GM18520 (cell line): ENCODE results near the gene KCNQ5.
"Not testable (repeated sequence)": the region's sequence is repeated elsewhere in the genome, so short reads cannot be mapped to it uniquely, and the experiment has no call there.

ENCODE experiments used
- ATAC-seq: cut with Tn5 transposase; IDR thresholded peaks from one replicate; pipeline ENCODE4 v1.9.1; 2021; ENCODE audit not compliant: unreplicated experiment

The KCNQ5 gene

DNA sequence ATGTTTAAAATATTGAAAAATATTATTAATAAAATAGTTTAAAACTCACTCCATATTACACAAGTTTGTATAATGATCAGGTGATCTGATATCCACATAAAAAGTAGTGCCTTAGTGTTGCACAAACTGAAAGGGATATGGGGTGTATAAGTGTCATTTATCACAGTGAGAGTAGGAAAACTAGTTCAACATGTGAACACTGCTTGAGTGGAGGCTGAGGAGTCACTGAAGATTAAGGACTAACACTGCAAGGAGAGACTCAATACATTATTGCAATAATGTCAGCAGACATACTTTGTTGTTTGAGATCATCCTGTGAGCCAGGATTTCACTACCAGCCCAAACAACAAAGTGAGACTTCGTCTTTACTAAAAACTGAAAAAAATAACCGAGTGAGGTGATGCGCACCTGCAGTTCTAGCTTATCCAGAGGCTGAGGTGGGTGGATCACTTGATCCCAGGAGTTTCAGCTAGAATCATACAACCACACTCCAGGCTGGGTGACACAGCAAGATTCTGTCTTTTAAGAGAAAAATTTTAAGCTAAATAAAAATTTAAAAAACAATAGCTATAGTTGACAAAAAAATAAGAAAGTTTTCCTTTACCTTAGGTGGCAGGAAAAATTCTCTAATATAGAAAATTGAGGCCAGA is 605.9 kb downstream of the KCNQ5 start:
- ATAC-seq = no peak

DNA sequence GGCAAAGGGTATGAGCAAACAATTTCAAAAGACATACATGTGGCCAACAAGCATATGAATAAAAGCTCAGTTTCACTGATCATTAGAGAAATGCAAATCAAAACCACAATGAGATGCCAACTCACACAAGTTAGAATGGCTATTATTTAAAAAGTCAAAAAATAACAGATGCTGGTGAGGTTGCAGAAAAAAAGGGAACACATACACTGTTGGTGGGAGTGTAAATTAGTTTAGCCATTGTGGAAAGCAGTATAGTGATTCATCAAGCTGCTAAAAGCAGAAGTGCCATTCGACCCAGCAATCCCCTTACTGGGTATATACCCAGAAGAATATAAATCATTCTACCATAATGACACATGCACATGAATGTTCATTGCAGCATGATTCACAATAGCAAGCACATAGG is 610.1 kb downstream of the KCNQ5 start:
- peak; percentile 96 for ATAC-seq

DNA sequence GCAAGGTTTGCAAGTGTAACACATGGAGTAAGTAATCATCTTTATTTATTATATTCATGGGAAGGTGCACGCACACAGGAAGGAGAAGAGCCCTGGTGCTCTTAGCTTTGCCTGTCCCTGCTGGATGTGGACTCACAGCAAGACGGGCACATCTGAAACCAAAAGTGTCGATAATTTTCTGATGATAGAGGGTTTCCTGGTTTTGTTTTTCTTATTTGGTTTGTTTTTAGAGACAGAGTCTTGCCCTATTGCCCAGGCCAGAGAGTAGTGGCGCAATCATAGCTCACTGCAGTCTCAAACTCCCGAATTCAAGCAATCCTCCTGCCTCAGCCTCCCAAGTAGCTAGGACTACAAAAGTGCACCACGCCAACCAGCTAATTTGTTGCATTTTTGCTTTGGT is 611.2 kb downstream of the KCNQ5 start:
- no peak for ATAC-seq

GRCh38 chr6:73233971-73234370 is 612.1 kb downstream of the KCNQ5 start:
- not testable (repeated sequence) for ATAC-seq

DNA sequence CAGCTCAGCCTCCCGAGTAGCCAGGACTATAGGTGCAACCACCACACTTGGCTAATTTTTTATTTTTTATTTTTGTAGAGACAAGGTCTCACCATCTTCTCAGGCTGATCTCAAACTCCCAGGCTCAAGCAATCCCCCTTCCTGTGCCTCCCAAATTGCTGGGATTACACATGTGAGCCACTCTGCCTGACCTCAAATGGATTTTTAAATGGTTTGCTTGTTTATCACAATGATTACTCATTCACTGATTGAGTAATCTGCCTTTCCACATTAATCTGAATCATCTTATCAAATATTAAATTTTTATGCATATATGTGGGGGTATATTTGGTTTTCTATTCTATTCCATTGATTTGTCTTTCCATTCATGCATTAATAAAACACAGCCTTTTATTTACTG is 612.9 kb downstream of the KCNQ5 start:
- no peak for ATAC-seq

DNA sequence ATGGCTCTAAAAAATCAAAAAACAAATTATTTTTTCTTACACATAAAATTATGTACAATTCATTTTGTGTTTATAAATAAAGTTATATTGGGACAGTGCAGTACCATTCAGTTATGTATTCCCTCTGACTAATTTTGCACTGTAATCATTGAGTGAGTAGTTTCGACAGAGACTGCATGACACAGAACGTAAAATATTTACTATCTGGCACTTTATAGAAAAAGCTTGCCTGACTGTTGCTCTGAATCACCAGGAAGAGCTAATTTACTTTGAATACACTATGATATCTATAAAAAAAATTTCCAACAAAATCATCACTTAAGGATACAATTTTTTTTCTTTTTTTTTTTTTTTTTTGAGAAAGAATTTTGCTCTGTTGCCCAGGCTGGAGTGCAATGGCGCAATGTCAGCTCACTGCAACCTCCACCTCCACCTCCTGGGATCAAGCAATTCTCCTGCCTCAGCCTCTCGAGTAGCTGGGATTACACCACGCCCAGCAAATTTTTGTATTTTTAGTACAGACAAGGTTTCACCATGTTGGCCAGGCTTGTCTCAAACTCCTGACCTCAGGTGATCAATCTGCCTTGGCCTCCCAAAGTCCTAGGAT is 614.4 kb downstream of the KCNQ5 start:
- ATAC-seq = no peak

DNA sequence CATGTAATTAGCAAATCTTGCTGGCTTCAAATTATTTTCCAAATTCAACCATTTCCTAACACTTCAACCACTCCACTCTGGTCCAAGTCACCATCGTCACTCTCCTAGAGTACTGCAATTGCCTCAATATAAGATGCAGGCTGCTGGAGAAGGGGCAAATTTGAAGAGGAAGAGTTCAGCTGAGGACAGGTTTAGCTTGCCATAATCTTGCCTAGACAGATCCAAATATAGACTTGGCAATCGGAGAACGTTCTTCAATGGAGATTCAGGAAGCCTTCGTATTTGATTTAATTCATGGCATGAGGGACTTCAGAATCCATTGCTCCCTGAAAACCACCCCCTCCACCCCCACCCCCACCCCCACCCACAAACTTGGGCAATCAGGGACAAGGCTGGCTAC is 618.9 kb downstream of the KCNQ5 start:
- ATAC-seq = no peak

DNA sequence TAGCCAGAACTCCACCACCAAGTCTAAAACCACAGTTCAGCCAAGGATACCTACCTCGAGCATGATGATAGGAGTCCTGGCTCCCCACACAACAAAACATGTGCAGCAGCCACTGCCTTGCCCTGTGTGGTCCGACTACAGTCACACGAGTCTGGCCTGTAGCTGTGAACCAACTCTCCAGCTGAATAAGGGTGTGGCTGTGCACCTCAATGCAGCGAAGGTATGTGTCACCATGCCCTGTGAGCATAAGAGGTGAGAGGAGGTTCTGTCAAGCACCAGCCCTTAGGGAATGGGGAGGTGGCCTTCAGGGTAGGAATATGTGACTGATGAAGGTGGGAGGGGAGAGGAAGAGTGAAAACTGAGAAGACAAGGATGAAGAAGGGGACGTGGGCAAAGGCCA is 620.1 kb downstream of the KCNQ5 start:
- ATAC-seq = no peak
